Measurements from ENCODE around the gene FAM174B.

The FAM174B gene

GRCh38 chr15:92605225-92605944, 50.2 kb downstream of the FAM174B start:
- H3K4ac ChIP-seq (ENCODE audit: low read depth, low read length) = no peak overlapping the region
- no peaks in the 10 kb centered on the region for H3K27me3 ChIP-seq (ENCODE audit: insufficient read depth, low read length, poor library complexity)
- H2AK5ac ChIP-seq (ENCODE audit: low read length) = no peak overlapping the region
- no peak overlapping the region for H3K4me3 ChIP-seq (ENCODE audit: low read length)
- no peak overlapping the region for H3K9ac ChIP-seq (ENCODE audit: low read length)
- no peak overlapping the region for H2BK5ac ChIP-seq (ENCODE audit: low read length)
- H3K4me2 ChIP-seq (ENCODE audit: low read length) = no peak overlapping the region
- WGBS (ENCODE audit: extremely low coverage, insufficient coverage, low lambda C conversion rate) = no CpG with 5 or more reads among the region's 14 CpGs
- peaks cover 2% of the 10 kb centered on the region for H3K36me3 ChIP-seq (ENCODE audit: control insufficient read depth, insufficient read depth, low read length)
- H3K79me2 ChIP-seq (ENCODE audit: control insufficient read depth, insufficient read depth, low read length) = no peaks in the 10 kb centered on the region
- no peaks in the 10 kb centered on the region for H3K79me1 ChIP-seq (ENCODE audit: low read length)
- no peak overlapping the region for H3K23ac ChIP-seq (ENCODE audit: low read length)
- no peak overlapping the region for H4K8ac ChIP-seq (ENCODE audit: low read depth, low read length)
- no peak overlapping the region for H2BK120ac ChIP-seq (ENCODE audit: low read depth, low read length)
- no peak overlapping the region for H4K5ac ChIP-seq (ENCODE audit: low read length)
- no peak overlapping the region for H3K18ac ChIP-seq (ENCODE audit: low read length)
- no peak for DNase-seq
- H2BK15ac ChIP-seq (replicated peaks; ENCODE audit: low read depth) = no peak overlapping the region
- no peak overlapping the region for H3K27ac ChIP-seq (ENCODE audit: low read depth, low read length)
- H3K4me1 ChIP-seq (ENCODE audit: control insufficient read depth, low read depth, low read length) = no peaks in the 10 kb centered on the region
- no peak overlapping the region for H3K56ac ChIP-seq (ENCODE audit: low read length)

- Histone ChIP-seq H3K79me1 (ENCODE audit: low read length) (no peaks in the 10 kb centered on the region), H3K4me1 (ENCODE audit: control insufficient read depth, low read depth, low read length) (no peaks in the 10 kb centered on the region), H3K27me3 (ENCODE audit: insufficient read depth, low read length, poor library complexity) (no peaks in the 10 kb centered on the region), H2AK5ac (ENCODE audit: low read length) (no peak overlapping the region), H4K8ac (ENCODE audit: low read depth, low read length) (no peak overlapping the region), H3K4me2 (ENCODE audit: low read length) (no peak overlapping the region), H2BK120ac (ENCODE audit: low read depth, low read length) (no peak overlapping the region), H3K18ac (ENCODE audit: low read length) (no peak overlapping the region), H3K4ac (ENCODE audit: low read depth, low read length) (no peak overlapping the region), H3K23ac (ENCODE audit: low read length) (no peak overlapping the region), H3K79me2 (ENCODE audit: control insufficient read depth, insufficient read depth, low read length) (no peaks in the 10 kb centered on the region), H3K4me3 (ENCODE audit: low read length) (no peak overlapping the region), H3K9ac (ENCODE audit: low read length) (no peak overlapping the region), H3K36me3 (ENCODE audit: control insufficient read depth, insufficient read depth, low read length) (no peaks in the 10 kb centered on the region), H3K27ac (ENCODE audit: low read depth, low read length) (no peak overlapping the region), H2BK5ac (ENCODE audit: low read length) (no peak overlapping the region), H4K5ac (ENCODE audit: low read length) (no peak overlapping the region), H3K56ac (ENCODE audit: low read length) (no peak overlapping the region), H2BK15ac (replicated peaks; ENCODE audit: low read depth) (no peak overlapping the region)
- DNase-seq = no peak
- no CpG with 5 or more reads among the region's 5 CpGs for WGBS (ENCODE audit: extremely low coverage, insufficient coverage, low lambda C conversion rate)
Measured at GRCh38 chr15:92603743-92604470, 51.7 kb downstream of the FAM174B start.

GRCh38 chr15:92603278-92603677, 52.3 kb downstream of the FAM174B start:
- no peak overlapping the region for H2BK5ac ChIP-seq (ENCODE audit: low read length)
- H3K27me3 ChIP-seq (ENCODE audit: insufficient read depth, low read length, poor library complexity) = no peaks in the 10 kb centered on the region
- DNase-seq = no peak
- WGBS (ENCODE audit: extremely low coverage, insufficient coverage, low lambda C conversion rate) = no CpG with 5 or more reads among the region's 5 CpGs
- no peak overlapping the region for H3K56ac ChIP-seq (ENCODE audit: low read length)
- no peaks in the 10 kb centered on the region for H3K36me3 ChIP-seq (ENCODE audit: control insufficient read depth, insufficient read depth, low read length)
- no peaks in the 10 kb centered on the region for H3K79me1 ChIP-seq (ENCODE audit: low read length)
- H3K27ac ChIP-seq (ENCODE audit: low read depth, low read length) = no peak overlapping the region
- no peaks in the 10 kb centered on the region for H3K79me2 ChIP-seq (ENCODE audit: control insufficient read depth, insufficient read depth, low read length)
- no peak overlapping the region for H2BK15ac ChIP-seq (replicated peaks; ENCODE audit: low read depth)
- no peak overlapping the region for H4K8ac ChIP-seq (ENCODE audit: low read depth, low read length)
- no peak overlapping the region for H4K5ac ChIP-seq (ENCODE audit: low read length)
- no peak overlapping the region for H2AK5ac ChIP-seq (ENCODE audit: low read length)
- H3K4me3 ChIP-seq (ENCODE audit: low read length) = no peak overlapping the region
- H3K4ac ChIP-seq (ENCODE audit: low read depth, low read length) = no peak overlapping the region
- H3K23ac ChIP-seq (ENCODE audit: low read length) = no peak overlapping the region
- H2BK120ac ChIP-seq (ENCODE audit: low read depth, low read length) = no peak overlapping the region
- H3K18ac ChIP-seq (ENCODE audit: low read length) = no peak overlapping the region
- H3K9ac ChIP-seq (ENCODE audit: low read length) = no peak overlapping the region
- no peak overlapping the region for H3K4me2 ChIP-seq (ENCODE audit: low read length)
- no peaks in the 10 kb centered on the region for H3K4me1 ChIP-seq (ENCODE audit: control insufficient read depth, low read depth, low read length)

- no CpG with 5 or more reads among the region's 2 CpGs for WGBS (ENCODE audit: extremely low coverage, insufficient coverage, low lambda C conversion rate)
- H3K4me3 ChIP-seq (ENCODE audit: low read length) = no peak overlapping the region
- H3K9ac ChIP-seq (ENCODE audit: low read length) = no peak overlapping the region
- H2AK5ac ChIP-seq (ENCODE audit: low read length) = no peak overlapping the region
- H3K36me3 ChIP-seq (ENCODE audit: control insufficient read depth, insufficient read depth, low read length) = no peaks in the 10 kb centered on the region
- H3K27ac ChIP-seq (ENCODE audit: low read depth, low read length) = no peak overlapping the region
- no peak overlapping the region for H2BK15ac ChIP-seq (replicated peaks; ENCODE audit: low read depth)
- H3K4ac ChIP-seq (ENCODE audit: low read depth, low read length) = no peak overlapping the region
- no peak overlapping the region for H3K56ac ChIP-seq (ENCODE audit: low read length)
- H3K23ac ChIP-seq (ENCODE audit: low read length) = no peak overlapping the region
- no peak overlapping the region for H3K4me2 ChIP-seq (ENCODE audit: low read length)
- H3K18ac ChIP-seq (ENCODE audit: low read length) = no peak overlapping the region
- no peaks in the 10 kb centered on the region for H3K4me1 ChIP-seq (ENCODE audit: control insufficient read depth, low read depth, low read length)
- H4K8ac ChIP-seq (ENCODE audit: low read depth, low read length) = no peak overlapping the region
- no peak overlapping the region for H4K5ac ChIP-seq (ENCODE audit: low read length)
- no peak overlapping the region for H2BK120ac ChIP-seq (ENCODE audit: low read depth, low read length)
- no peaks in the 10 kb centered on the region for H3K27me3 ChIP-seq (ENCODE audit: insufficient read depth, low read length, poor library complexity)
- no peaks in the 10 kb centered on the region for H3K79me2 ChIP-seq (ENCODE audit: control insufficient read depth, insufficient read depth, low read length)
- H2BK5ac ChIP-seq (ENCODE audit: low read length) = no peak overlapping the region
- no peaks in the 10 kb centered on the region for H3K79me1 ChIP-seq (ENCODE audit: low read length)
- no peak for DNase-seq
Measured at GRCh38 chr15:92602267-92602593, 53.3 kb downstream of the FAM174B start.

- no peak for DNase-seq
- H3K9ac ChIP-seq (ENCODE audit: low read length) = no peak overlapping the region
- no peak overlapping the region for H3K4me2 ChIP-seq (ENCODE audit: low read length)
- no peaks in the 10 kb centered on the region for H3K79me1 ChIP-seq (ENCODE audit: low read length)
- no peak overlapping the region for H2BK5ac ChIP-seq (ENCODE audit: low read length)
- H3K79me2 ChIP-seq (ENCODE audit: control insufficient read depth, insufficient read depth, low read length) = no peaks in the 10 kb centered on the region
- H3K18ac ChIP-seq (ENCODE audit: low read length) = no peak overlapping the region
- H3K4me1 ChIP-seq (ENCODE audit: control insufficient read depth, low read depth, low read length) = no peaks in the 10 kb centered on the region
- no peak overlapping the region for H3K27ac ChIP-seq (ENCODE audit: low read depth, low read length)
- no peaks in the 10 kb centered on the region for H3K36me3 ChIP-seq (ENCODE audit: control insufficient read depth, insufficient read depth, low read length)
- no peak overlapping the region for H4K8ac ChIP-seq (ENCODE audit: low read depth, low read length)
- H3K23ac ChIP-seq (ENCODE audit: low read length) = no peak overlapping the region
- no peak overlapping the region for H3K4ac ChIP-seq (ENCODE audit: low read depth, low read length)
- H4K5ac ChIP-seq (ENCODE audit: low read length) = no peak overlapping the region
- H2BK120ac ChIP-seq (ENCODE audit: low read depth, low read length) = no peak overlapping the region
- H3K27me3 ChIP-seq (ENCODE audit: insufficient read depth, low read length, poor library complexity) = no peaks in the 10 kb centered on the region
- H2BK15ac ChIP-seq (replicated peaks; ENCODE audit: low read depth) = no peak overlapping the region
- no peak overlapping the region for H2AK5ac ChIP-seq (ENCODE audit: low read length)
- no peak overlapping the region for H3K56ac ChIP-seq (ENCODE audit: low read length)
- no peak overlapping the region for H3K4me3 ChIP-seq (ENCODE audit: low read length)
- no CpG with 5 or more reads among the region's 3 CpGs for WGBS (ENCODE audit: extremely low coverage, insufficient coverage, low lambda C conversion rate)
Measured at GRCh38 chr15:92601592-92602266, 53.8 kb downstream of the FAM174B start.

All from mesendoderm (in vitro differentiated cells).